Hippocampal formation (tissue), 2 donors: ENCODE measurements around the gene XYLB.
A peak's percentile ranks its signal among the peaks of the same experiment; 100 is the strongest.
"Not testable (repeated sequence)": the region's sequence is repeated elsewhere in the genome, so short reads cannot be mapped to it uniquely, and the experiment has no call there.

ENCODE experiments used
- DNase-seq, 2 donors: peaks; one replicate each; lab custom pipeline; 2025; lab: John Stamatoyannopoulos, UW

Gene XYLB

DNA sequence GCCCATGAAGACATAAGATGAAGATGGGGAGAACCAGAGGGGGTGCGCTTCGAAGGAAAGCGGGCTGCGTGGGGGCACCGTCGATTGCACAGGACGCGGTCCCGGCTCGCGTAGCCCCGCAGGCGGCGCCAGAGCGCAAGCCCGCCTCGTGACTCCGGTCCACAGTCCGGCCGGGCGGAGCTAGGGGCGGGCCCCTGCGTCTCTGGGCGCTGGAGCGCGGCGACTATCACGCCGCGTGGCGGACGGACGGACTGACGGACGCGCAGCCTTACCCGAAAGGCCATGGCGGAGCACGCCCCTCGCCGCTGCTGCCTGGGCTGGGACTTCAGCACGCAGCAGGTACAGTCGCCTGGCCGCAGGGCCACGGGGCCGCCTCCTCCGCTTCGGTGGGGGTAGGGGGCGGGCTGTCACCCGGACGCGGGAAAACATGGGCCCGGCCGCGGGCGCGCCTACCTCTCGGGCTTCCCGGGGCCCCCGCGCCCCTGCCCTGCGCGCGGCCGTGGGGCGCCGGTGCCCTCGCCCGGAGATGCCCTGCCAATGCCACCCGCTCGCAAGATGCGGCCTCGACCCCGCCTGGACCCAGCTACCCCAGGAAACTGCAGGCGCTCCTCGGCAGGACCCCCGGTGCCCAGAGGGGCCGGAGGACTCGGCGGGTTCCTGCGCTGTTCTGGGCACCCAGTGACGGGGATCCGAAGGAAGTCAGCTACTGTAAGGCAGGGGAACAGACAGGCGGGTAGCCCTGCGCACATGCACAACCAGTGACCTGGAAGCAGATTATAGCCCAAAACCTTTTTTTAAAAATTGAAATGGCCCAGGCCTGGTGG, at the start of gene XYLB:
Gene XYLB (plus strand): TSS at position 199 of the 824 bp plus-strand sequence. CDS start 84 bp downstream, at position 283.
- peak; percentile 55 to 76 for DNase-seq

DNA sequence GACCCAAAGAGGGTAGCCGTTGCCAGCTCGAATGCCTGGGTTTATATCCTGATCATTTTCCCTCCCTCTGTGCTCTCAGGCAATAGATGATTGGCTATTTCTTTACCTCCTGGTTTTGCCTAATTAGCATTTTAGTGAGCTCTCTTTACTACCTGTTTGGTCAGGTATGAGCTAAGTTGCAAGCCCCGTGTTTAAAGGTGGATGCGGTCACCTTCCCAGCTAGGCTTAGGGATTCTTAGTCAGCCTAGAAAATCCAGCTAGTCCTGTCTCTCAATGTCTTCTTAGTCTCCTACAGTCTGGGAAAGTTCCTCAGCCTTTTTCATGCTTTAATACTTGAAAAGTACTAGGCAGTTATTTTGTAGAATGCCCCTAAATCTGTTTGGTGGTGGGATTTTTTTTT, 49.5 kb upstream of the XYLB start:
- not testable (repeated sequence) for DNase-seq

DNA sequence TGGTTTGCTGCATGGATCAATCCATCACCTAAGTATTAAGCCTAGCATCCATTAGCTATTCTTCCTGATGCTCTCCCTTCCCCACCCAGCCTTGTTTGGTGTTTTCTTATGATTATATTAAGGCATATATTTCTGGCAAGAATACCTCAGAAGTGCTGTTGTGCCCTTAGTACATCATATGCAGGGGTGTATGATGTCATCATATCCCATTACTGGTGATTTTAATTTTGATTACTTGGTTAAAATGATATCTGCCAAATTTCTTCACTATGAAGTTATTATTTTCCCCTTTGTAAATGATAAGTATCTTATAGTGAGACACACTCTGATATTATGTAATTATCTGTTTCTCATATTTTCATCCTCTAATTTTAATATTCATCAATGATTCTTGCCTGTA, 49.0 kb upstream of the XYLB start:
- no peak for DNase-seq

GRCh38 chr3:38297947-38298711, 48.5 kb upstream of the XYLB start:
- no peak for DNase-seq

DNA sequence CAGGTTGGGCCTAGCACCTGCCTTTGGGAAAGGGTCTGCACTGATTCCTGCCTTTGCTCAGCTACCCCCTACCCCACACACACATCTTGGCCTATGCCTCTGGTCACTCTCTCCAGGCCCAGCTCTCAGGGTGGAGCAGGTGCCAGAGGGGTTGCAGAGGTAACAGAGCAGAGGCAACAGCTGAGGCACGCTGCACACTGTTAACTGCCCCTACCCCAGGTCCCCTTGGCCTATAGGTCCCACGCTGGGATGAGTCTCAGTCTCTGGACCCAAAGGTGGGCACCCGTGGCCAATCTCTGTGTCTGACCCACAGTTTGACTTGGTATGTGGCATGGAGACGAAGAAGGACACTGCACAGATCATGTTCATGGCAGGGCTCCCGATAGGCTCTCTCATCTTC, 39.6 kb upstream of the XYLB start:
- DNase-seq: no peak

GRCh38 chr3:38307599-38307998, 39.0 kb upstream of the XYLB start:
- no peak for DNase-seq

- DNase-seq: no peak
Observed at GRCh38 chr3:38308456-38308855, 38.1 kb upstream of the XYLB start.

- no peak for DNase-seq
Observed at GRCh38 chr3:38311476-38311875, 35.1 kb upstream of the XYLB start.

DNA sequence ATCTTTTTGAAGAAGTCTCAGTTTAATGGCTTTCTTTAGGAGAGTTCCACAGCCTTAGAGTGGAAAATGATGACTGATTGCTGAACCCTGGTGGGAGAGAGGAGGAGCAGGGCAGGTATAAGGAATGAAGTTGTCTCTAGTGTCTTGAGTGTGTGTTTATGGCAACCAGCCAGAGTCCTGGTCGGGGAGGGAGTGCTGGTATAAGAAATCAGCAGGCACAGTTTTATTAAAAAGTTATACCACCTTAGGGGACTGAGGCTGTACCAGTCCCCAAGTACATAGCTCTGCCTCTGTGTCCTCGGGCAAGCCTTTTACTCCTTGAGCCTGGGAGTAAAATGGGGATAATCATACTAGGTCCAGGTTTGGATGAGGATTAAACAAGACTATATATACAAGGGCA, 34.6 kb upstream of the XYLB start:
- DNase-seq: no peak

GRCh38 chr3:38312356-38312755, 34.2 kb upstream of the XYLB start:
- DNase-seq: no peak

DNA sequence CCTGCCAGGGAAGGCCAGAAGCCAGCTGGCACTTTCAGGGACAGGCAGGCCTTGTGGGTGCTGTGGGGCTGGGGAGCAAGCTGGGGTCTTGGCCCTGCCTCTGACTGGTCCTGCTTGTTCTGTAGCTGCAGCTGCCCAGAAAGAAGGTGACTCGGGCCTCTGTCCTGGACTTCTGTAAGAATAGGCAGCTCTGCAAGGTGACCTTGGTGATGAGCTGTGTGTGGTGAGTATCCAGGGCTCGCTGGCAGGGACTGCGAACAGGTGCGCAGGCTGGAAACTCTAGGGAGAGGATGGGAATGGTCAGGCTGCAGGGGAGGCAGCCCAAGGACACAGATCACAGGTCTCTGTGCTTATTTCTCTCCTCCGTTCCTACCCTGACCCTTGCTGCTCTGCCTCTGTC, 33.3 kb upstream of the XYLB start:
- no peak for DNase-seq

- no peak for DNase-seq
Observed at GRCh38 chr3:38313695-38314094, 32.9 kb upstream of the XYLB start.

DNA sequence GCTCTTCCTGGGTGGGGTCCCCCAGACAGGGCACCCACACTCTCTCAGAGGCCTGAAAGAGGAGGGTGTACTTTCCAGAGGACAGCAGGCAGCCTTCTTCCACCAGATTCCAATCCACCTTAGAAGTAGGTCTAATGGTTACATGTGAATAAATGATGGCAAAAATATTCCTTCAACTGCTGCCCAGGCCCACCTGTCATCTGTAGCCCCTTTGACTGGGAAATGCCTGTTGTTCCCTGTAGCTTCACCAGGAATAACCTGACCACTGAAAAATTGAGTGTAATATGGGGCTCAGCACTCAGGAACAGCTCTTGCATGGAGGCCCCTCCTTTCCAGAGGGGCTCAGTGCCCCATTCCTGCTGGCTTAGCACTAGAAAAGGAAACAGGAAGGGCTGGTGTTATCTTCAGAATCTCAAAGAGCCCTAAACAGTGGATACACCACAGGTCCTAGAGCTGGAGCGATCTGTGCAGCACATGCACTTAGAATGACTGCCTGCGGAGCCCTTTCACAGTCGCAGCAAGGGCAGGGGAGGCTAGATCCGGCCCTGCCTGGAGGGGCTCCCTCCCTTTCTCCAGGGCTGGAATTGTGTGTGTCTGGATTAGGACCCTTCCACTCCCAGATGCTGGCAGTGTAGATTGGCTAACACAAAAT, 32.3 kb upstream of the XYLB start:
- no peak for DNase-seq

GRCh38 chr3:38314764-38315487, 31.7 kb upstream of the XYLB start:
- DNase-seq: no peak

DNA sequence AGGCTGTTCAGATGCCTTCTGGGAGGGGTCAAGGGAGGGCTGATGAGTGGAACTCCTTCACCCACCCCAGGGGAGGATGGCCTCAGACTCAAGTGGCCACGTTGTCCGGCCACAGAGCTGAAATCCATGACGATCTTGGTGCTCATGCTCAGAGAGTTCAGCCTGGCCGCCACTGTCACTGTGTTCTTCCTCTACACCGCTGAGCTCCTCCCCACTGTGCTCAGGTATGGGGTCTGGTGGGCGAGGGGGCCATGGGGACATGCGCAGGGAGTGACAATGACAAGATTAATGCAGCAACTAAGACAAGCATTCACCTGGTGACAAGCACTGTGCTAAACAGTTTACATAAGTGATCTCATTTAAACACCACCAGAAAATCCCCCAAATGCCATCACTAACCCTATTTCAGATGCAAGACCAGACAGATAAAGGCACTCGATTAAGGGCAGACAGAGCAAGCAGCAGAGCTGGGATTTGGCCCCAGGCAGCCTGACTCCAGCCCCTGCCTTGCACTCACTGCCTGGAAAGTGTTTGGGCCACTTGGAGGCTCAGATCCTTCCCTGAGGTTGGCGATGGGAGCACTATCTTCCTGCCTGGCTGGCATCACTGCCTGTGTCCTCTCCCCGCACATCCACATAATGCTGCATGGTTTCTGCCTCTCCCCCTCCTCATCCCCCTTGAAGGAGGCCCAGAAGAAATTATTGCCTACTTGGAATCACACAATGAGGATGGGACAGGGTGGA, 30.9 kb upstream of the XYLB start:
- DNase-seq: no peak

- DNase-seq: no peak
Observed at GRCh38 chr3:38316356-38317191, 30.0 kb upstream of the XYLB start.

- no peak for DNase-seq
Observed at GRCh38 chr3:38317192-38317759, 29.3 kb upstream of the XYLB start.

DNA sequence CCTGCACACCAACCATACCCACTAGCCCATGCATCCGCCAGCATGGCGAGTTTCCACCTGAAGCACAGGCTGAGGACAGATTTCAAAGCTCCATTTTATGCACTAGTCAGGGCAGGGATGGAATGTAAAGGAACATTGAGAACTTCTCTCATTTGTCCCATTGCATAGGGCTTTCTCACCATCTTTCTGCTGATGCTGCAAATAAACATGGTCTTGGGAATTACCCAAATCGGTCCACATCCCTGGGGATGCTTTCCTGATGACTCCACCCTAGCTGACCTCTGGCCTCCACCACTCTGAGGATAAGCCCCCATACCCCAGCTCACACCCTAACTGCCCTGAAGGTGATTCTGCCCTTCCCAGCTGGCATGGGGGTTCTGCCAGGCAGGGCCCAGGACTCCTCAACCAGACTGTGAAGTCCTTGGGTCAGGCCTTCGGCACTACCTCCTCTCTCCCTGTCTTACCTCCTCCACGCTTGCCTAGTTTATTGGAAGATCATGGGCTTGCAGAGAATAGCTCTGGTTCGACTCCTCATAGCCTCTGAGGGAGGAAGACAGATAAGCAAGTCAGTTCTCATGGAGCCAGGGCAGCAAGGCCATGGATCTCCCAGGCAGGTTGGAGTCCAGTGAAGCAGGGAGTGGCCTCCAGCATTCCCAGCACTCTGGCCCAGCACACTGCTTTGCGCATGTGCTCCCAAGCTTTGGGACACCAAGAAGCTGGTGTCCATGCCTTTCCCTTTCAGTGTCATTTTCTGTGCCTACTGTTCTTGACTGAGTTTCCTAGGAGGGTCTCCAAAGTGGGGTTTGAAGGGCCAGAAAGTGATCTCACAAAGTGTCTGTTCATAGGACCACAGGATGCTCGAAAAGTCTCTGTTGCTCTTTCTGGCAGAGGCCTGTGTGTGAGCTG, 27.6 kb upstream of the XYLB start:
- DNase-seq: no peak

DNA sequence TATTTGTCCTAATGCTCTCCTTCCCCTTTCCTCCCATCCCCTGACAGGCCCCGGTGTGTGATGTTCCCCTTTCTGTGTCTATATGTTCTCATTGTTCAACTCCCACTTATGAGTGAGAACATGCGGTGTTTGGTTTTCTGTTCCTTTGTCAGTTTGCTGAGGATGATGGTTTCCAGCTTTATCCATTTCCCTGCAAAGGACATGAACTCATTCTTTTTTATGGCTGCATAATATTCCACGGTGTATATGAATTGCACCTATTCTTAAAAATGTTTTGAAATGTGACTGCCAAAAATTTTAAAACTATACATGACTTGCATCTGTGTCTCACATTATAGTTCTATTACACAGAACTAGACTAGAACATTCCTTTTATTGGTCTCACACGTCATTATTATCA, 25.9 kb upstream of the XYLB start:
- not testable (repeated sequence) for DNase-seq
